AG04450 (cell line): Measurements from ENCODE around the gene ARHGEF35. TPM values are rescaled to one million over a fixed set of nuclear protein-coding genes. Genes with fewer than 3 reads are reported as not detected.
"Not testable (repeated sequence)": the region's sequence is repeated elsewhere in the genome, so short reads cannot be mapped to it uniquely, and the experiment has no call there.

Experiments used
- CTCF ChIA-PET: fragments of 300-600, 350-600 bp; formaldehyde crosslinking; extraction: SDS; loops from one replicate; lab custom pipeline; 2022; ENCODE audit warnings: antibody characterized with exemption, inconsistent platforms; lab: Charles Lee
- POLR2A ChIA-PET: fragments of 350-600 bp; formaldehyde crosslinking; extraction: SDS; loops from one replicate; lab custom pipeline; 2021; ENCODE audit warnings: antibody characterized with exemption, inconsistent platforms; lab: Yijun Ruan, JAX
- DNase-seq: peaks from one replicate; pipeline ENCODE4 v3.0.0-alpha.2; 2011; ENCODE audit warnings: low read depth, low spot score
- H3K27ac ChIP-seq: one replicate; pipeline ENCODE4 v1.5.1; 2012; ENCODE audit warnings: low read depth, low read length, control low read depth
- H3K27me3 ChIP-seq: one replicate; pipeline ENCODE4 v1.6.0; 2012; ENCODE audit warnings: low read length; ENCODE audit not compliant: control insufficient read depth, insufficient read depth
- H3K4me3 ChIP-seq: 2 replicates; pipeline ENCODE4 v1.5.1; 2011; ENCODE audit warnings: mild to moderate bottlenecking, low read depth, low read length, control low read depth
- H3K9me3 ChIP-seq: 2 replicates; pipeline ENCODE4 v1.5.1; 2012; ENCODE audit warnings: low read length; ENCODE audit not compliant: control insufficient read depth, insufficient read depth
- CTCF ChIP-seq: IDR thresholded peaks from 2 replicates; pipeline ENCODE4 v1.5.1; 2011; ENCODE audit warnings: low read depth, low read length, control low read depth, inconsistent platforms
- polyA plus RNA-seq: library from polyadenylated mRNA; depleted of rRNA; stranded (reverse); fragments of >200 nt; gene quantifications from 2 replicates; pipeline ENCODE4 v1.2.3, GENCODE V29; 2011

The ARHGEF35 gene
- polyA plus RNA-seq, 1 experiment = 0.10 TPM

GRCh38 chr7:144178380-144179164, 17.1 kb downstream of the ARHGEF35 start:
- POLR2A ChIA-PET, DNase-seq: not testable (repeated sequence)

GRCh38 chr7:144174613-144175012, 21.0 kb downstream of the ARHGEF35 start:
- CTCF ChIA-PET = interaction anchor here (0.6 to 0.9 kb wide), 2 partner anchors 218 to 1894 kb away, joined by 3 to 4 read pairs; no protein-coding TSS in a partner anchor
- H3K9me3 ChIP-seq = no peaks in the 10 kb centered on the region
- no peak overlapping the region for H3K27ac ChIP-seq
- TF ChIP-seq CTCF = no peak
- no peak for DNase-seq
- H3K4me3 ChIP-seq = no peak overlapping the region
- POLR2A ChIA-PET = no interaction called here
- no peaks in the 10 kb centered on the region for H3K27me3 ChIP-seq

More at GRCh38 chr7:144178380-144179164, 17.1 kb downstream of the ARHGEF35 start:
- CTCF ChIA-PET = interaction anchor here (1.2 to 1.8 kb wide), 2 partner anchors 213 to 215 kb away, joined by 8 to 24 read pairs; no protein-coding TSS in a partner anchor
- not testable (repeated sequence) for H3K27ac ChIP-seq, H3K27me3 ChIP-seq, H3K9me3 ChIP-seq, H3K4me3 ChIP-seq
- TF ChIP-seq CTCF = peak; percentile 26

- H3K27me3 ChIP-seq, H3K4me3 ChIP-seq, CTCF ChIA-PET, POLR2A ChIA-PET, H3K9me3 ChIP-seq, DNase-seq, H3K27ac ChIP-seq: not testable (repeated sequence)
Measured at GRCh38 chr7:144171594-144172350, 23.9 kb downstream of the ARHGEF35 start.

GRCh38 chr7:144164784-144165183, 30.8 kb downstream of the ARHGEF35 start:
- DNase-seq = no peak
- no peaks in the 10 kb centered on the region for H3K27me3 ChIP-seq
- CTCF ChIA-PET = interaction anchor here (0.6 kb wide), 1 partner anchor 1380 kb away, joined by 3 read pairs; no protein-coding TSS in a partner anchor
- TF ChIP-seq CTCF = no peak
- no peak overlapping the region for H3K4me3 ChIP-seq
- H3K27ac ChIP-seq = no peak overlapping the region
- no peaks in the 10 kb centered on the region for H3K9me3 ChIP-seq
- POLR2A ChIA-PET = no interaction called here

- Histone ChIP-seq H3K27me3 (no peaks in the 10 kb centered on the region), H3K4me3 (no peak overlapping the region), H3K27ac (no peak overlapping the region), H3K9me3 (no peaks in the 10 kb centered on the region)
- no peak for TF ChIP-seq CTCF
- ChIA-PET POLR2A (no interaction called here), CTCF (no interaction called here)
- DNase-seq = no peak
Measured at GRCh38 chr7:144158861-144159260, 36.8 kb downstream of the ARHGEF35 start.
